Central memory CD4-positive, alpha-beta T cell (primary cell): ENCODE data around the gene XXYLT1.
A peak's percentile ranks its signal among the peaks of the same experiment; 100 is the strongest.
"Not testable (repeated sequence)": the region's sequence is repeated elsewhere in the genome, so short reads cannot be mapped to it uniquely, and the experiment has no call there.

ENCODE experiments used
- DNase-seq: peaks from one replicate; pipeline ENCODE4 v3.0.0; 2022

Gene XXYLT1

DNA sequence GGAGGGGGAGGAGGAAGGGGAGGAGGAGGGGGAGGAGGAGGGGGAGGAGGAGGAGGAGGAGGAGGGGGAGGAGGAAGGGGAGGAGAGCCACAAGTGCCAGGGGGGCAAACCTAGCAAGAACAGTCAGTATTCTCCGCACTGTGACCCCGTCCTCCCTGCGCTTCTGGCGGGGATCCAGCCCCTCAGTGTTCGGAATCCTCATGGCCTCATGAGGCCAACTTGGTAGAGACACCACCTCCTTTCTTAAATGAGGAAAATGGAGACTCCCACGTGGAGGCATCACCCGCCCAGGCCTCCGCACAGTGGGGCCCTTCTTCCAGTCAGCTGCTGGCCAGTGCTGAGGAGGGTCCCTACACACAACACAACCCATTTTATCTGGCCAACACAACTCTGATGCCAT lies 163.4 kb downstream of the XXYLT1 start:
- DNase-seq, result no peak

DNA sequence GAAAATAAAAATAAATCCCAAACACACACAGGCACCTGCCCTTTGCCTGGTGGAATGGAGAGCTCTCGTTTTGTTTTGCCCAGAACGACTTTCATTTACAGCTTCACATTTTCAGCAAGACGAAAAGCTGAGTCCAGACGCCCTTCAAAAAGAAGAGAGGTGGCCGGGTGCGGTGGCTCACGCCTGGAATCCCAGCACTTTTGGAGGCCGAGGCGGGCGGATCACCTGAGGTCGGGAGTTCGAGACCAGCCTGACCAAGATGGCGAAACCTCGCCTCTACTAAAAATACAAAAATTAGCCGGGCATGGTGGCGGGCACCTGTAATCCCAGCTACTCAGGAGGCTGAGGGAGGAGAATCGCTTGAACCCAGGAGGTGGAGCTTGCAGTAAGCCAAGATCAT lies 163.9 kb downstream of the XXYLT1 start:
- not testable (repeated sequence) for DNase-seq

DNA sequence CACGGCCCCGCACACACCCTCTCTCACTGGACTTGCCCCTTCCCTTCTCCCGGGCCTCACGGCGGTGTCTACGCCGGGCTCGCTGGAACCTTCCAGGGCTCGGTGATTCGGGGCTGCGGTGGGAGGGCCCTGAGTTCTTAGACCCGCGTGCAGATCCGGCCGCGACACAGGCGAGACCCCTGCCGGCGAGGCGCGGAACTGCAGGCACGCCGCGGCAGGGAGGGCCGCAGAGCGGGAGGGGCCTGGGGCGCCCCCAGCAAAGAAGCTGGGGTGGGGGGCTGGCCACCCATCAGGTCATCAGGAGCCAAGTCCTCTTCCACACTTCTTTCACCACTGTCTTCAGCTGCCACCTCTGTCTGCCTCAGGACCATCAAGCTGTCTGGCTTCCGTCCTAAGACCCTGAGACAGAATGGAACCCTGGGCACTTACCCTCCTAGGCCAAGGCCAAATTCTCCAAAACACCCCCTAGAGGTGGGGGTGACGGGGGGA lies 164.5 kb downstream of the XXYLT1 start:
- DNase-seq, result peak; percentile 56

DNA sequence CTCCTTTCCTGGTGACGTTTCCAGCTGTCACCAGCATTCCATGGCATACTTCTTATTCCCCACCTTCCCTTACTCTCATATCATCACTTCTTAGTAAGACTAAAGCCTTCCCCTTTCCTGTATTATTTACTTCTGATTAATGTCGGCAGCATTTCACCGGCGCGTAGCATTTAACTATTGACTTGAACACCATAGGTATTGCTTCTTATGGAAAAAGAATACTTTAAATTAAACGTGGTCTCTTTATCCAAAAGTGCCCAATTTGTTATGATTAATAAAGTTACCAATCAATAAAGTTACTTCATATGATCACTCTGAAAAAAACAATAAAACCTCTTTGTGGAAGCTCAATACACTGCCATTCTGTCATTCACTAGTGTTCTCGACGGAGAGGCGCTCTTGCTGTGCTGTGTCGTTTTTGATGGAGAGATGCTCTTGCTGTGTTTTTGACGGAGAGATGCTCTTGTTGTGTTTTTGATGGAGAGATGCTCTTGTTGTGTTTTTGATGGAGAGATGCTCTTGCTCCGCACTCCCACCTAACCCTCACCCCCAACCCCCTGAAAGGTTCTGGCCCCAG lies 165.0 kb downstream of the XXYLT1 start:
- DNase-seq, result no peak

DNA sequence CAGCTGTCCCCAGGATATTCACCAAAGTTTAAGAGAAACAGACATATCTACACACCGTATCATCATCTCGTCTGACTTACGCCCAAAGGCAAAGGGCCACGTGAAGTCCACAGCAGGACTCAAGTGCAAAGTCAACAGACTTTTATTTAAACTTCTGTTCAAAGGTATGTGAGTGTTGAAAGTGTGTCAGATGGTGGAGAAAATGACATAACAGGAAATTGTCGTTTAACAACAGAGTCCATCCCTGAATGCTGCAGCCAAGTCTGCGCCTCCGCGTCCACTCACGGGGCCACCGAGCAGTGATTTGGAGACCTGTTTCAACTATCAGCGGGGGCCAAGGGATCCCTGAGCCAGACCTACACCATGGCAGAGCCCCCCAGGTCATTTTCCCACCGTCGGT lies 165.6 kb downstream of the XXYLT1 start:
- DNase-seq, result no peak

DNA sequence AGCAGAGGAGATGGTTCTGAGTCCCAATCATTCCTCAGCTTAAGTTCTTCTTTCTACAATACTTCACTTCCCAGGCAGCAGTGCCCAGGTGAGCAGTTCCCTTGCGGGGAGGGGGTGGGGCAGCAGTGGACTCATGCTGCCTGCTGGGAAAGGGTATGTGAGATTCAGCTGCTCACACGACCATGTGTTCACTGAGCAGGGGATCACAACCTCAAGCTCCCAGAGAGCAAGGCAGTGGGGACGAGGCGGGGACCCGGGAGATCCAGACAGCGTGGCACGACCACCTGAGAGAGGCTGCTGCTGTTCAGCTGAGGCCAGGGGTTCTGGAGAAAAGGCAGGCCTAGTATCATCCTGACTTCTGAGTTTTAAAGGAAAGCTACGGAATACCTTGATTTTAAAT lies 166.6 kb downstream of the XXYLT1 start:
- no peak for DNase-seq

DNA sequence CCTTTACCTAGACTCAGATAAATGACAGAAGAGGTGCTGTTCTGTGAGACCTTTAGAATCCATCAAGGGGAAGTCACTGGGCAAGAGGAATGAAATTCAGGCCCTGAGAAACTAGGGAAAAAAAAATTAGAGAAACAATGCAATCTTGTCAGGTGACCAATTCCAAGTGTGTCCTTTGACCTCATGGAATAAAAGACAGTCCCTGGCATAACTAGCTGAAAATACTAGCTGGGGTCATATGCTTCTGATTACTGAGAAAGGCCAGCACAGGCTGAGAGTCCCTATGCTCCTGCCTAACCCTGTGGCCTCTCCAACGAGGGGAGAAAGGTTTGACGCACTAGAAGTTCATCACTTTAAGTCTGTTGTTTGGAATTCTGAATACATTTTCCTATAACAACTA lies 167.3 kb downstream of the XXYLT1 start:
- DNase-seq, result no peak

DNA sequence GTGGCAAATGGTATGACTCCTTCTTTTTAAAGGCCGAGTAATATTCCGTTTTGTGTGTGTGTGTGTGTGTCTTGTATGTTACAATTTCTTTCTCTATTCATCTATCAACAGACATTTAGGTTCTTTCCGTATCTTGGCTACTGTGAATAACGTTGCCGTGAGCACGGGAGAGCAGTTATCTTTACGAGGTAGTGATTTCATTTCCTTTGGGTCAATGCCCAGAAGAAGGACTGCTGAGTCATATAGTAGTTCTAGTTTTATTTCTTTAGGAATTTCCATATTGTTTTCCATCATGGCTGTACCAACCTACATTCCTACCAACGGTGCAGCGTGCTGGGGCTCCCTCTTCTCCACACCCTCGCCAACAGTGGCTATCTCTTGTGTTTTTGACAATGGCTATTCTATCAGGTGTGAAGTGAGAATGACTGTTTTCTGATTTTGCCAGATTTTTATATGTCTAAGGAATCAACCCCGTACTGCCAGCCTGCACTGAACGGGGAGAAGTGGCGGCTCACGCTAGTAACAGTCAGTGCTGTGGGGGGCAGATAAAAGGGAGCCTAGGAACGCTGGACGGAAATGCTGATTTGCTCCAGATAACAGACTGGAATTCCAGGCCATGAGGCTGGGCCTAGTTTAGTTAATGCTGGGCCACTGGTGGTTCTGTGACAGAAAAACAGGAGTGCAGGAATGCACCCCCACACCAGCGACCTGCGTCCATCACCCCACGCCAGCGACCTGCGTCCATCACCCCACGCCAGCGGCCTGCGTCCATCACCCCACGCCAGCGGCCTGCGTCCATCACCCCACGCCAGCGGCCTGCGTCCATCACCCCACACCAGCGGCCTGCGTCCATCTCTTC lies 168.1 kb downstream of the XXYLT1 start:
- DNase-seq, result no peak

DNA sequence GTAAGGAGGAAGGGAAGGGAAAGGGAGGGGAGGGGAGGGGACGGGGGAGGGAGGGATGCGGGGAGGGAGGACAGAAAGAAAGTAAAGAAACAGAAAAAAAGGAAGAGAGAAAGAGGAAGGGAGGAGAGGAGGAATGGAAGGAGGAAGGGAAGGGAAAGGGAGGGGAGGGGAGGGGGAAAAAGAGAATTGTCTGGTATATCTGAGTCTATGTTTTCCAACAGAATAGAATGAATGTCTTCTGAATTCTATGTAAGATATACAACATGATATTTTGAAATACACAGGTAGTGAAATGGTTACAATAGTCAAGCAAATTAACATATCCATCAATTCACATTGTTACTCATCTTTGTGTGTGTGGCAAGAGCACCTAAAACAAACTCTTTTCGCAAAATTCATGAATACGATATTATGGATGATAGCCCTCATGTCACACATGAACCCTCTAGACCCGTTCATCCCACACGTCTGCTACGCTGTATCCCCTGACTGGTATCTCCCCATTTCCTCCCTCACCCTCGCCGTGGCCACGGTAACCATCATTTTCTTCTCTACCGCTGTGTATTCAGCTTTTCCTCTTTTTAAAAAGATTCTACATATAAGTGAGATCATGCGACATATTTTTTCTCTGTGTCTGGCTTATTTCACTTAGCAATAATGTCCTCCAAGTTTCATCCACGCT lies 168.9 kb downstream of the XXYLT1 start:
- DNase-seq, result no peak

DNA sequence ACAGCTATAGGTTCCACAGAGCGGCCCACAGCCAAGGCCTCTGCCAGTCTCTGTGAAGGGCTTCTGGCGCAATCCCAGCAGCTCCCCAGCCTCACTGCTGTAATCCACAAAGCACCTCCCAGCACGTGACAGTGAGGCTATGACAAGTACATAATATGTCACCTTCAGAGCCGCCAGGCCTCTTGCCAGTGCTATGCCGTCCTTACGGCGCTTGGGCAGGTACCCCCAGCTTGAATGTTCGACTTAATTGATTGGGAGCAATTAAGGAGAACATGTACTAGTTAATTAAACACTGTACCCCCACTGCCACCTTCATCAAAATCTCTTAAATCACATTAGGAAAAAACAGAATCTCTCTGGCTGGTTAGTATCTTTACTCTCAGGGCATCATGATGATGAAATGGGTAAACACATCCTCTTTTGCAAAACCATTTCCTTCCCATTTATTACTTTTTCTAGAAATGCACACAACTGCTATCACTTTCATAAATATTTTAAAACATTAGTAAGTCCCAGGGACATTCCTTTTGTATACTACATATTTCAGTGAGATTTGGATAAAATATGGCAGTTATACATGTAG lies 169.9 kb downstream of the XXYLT1 start:
- DNase-seq, result no peak

DNA sequence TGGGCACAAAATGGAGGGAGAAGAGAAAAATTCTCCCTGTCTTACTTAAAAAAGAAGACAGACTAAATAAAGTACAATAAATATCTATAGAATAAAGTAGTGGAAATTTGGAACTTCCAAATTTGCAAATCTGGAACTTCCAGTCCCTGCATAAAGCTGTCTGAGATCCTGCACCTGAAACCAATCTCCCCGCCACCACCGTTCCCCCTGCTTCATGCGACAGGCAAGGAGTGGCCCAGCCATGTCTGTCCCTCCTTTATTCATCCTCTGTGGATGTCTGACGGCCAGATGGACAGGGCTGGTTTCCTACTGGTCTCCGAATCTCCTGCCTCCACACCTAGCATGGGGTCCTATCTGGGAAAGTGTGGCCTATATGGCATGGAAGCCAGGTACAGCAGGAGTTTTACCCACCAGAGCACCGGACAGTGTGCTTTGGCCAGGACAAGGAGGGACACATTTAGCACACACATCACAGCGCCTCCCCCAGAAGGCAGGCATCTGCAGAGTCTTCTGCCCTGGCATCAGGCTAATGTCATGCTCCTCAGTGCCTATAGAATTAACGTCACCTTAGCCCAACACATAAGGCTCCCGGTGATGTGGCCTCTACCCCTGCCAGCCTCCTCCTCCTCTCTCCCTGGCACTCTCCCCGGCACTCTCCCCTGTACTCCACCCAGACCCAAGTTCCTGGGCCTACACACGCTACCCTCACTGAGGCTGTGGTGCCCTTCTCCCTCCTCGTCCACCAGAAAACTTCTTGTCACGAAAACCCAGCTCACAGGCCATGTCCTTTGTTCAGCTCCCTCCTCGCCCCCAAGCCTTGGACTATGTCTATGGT lies 170.8 kb downstream of the XXYLT1 start:
- DNase-seq, result no peak

DNA sequence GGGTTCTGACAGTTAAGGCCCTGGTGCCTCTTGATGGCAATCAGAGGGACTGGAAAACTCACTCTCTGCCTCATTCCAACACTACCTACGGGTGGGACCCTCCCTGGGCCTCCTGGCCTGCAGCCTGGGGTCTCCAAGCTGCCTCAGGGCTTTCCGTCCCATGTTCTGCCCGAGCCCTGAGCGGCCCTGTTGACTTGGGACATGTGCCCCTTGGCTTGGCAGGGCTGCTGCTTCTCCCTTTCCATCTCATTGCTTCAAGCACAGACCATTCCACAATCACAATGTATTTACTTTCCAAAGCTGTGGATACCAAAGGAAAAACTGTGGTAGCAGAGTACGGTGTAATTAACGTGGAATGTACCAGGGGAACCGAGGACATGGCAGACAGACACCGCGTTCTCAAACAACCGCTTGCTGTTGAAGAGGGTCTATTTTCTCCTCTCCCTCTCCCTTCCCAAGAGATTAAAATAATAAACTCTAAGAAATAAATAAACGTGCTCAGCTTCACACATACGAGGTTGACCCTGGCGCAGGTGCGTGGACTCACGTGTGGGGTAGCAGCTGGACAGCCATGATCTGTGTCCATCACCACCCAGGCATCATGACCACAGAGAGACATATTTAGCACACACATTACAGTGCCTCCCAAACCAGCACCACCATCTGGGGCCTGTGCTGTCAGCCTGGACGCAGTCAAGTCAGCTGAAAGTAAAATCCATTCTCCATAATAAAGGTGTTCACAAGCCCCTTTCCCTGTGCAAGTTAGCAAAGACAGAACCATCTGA lies 172.0 kb downstream of the XXYLT1 start:
- DNase-seq, result no peak

DNA sequence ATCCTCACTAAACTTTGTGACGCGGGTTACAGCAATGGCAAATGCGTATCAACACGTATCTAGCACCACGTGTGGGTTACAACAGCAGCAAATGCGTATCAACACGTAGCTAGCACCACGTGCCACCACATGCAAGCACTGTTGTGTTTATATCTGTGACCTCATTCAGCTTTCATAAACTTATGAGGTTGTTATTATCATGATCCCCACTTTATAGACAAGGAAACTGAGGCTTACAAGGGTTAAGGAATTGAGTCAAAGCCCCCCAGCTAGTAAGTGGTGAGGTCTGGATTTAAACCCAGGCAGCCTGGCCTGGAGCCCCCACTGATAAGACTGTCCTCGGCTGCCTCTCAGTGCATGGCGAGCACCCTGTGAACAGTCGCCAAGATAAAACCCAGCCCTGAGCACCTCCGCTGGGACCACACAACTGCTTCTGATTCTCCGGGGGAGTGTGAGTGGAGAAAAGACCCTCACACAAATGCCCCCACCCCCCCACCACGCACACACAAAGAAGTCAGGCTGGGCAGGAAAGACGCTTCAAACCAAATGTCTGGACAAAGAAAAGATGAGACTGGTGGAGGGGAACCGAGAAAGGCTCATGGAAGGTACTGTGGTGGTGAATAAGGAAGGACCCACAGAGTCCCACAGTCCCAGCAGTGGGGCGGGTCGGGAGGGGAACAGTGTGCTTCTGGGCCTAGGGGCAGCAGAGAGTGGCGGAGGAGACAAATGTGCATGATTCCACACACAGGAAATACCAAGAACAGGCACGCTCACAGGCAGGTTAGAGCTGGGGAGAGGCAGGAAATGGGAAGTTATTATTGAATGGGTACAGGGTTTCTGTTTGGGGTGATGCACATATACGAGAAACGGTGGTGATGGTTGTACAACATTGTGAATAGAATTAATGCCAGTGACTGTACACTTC lies 173.4 kb downstream of the XXYLT1 start:
- DNase-seq, result no peak

DNA sequence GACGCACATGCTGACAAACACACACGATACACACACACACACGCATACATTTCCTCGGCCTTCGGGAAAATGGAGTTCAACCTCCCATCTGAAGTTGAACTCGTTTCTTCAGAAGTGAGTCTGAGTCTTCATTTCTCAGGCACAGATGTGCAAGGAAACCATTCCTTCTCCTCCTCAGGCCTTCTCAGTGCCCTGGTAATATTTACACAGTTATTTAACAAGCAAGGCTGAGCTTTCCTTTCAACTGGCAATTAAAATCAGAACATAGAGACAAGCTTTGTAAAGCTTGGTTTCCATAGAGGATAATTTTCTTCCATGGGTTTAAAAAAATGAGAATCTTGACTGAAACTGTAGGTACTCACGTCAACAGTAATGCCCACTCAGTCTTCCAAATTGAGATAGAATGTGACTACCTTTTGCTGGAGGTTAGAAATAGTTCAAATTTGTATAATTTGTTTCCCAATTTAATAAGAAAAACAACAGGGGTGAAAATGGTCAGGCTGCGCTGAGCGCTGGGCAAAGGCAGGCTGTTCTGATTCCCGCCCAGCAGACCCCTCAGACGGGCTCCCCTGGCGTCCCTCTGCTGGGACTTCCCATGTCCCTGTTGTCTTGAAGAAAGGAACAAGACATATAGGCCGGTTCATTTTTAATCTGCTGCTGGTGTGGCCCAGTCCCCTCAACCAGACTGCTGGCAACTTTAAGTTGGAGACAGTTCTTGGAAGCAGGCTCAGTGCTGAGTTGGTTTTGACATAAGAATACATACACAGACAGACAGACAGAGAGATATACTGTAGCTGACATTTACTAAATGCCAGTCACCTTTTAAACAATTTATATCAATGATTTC lies 174.3 kb downstream of the XXYLT1 start:
- DNase-seq, result no peak

DNA sequence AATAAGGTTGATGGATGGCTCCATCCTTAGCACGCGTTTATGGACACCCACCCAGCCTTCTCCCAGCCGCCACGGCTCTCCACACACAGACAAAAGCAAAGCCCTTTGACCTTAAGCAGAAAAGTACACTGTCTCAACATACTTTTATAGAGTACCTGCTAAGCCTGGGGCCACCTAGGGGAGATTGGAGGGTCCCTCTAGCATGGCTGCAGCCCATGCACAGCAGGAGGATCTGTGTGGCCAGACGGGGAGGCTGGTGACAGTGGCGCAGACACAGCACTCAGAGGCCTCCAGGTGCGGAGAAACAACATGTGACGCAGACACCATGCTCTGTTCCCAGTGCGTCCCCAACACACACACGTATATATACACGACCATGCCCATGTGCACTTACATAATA lies 174.9 kb downstream of the XXYLT1 start:
- DNase-seq, result no peak

DNA sequence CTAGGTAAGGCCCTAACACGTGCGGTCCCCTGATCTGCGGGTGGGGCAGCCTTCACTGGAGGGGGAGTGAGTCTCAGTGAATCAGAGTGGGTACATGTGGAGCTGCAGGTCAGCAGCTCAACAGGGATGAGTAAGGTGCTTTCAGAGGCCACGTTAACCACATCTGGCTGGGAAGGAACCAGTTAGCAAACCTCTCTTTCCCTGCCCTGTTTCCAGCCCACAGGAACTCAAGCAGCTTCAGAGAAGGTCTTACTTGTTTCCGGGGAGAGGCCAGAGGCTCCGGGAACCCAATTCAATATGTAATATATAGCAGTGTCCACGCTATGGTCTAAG lies 175.3 kb downstream of the XXYLT1 start:
- no peak for DNase-seq

DNA sequence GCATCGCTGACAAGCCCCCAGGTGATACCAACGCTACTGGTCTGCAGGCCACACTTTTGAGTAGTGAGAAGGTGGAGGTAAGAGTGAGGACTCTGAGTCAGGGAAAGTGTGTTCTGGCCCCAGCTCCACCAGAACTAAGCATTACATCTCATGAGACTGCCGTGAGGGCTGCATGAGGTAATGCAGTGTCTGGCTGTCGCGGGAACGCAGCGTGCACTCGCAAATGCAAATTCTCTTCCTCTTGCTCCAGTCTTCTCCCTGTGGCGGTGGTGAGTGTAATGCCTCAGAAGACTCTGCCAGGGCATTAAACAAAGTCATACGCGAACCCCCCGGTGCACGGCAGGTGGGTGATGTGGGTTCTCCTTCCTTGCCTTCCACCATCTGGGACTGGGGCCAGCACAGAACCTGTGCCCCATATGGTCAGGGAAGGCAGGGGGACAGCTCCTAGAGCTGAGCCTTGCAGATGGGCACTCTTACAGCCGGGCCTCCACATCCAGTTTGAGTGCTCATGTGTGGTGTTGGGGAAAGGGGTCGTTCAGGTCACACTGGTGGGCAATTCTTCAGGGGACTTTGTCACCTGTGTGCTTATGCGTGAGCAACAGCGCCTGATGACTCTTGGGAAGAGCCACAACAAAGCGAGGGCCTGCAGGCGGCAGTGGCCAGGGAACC lies 175.8 kb downstream of the XXYLT1 start:
- no peak for DNase-seq

DNA sequence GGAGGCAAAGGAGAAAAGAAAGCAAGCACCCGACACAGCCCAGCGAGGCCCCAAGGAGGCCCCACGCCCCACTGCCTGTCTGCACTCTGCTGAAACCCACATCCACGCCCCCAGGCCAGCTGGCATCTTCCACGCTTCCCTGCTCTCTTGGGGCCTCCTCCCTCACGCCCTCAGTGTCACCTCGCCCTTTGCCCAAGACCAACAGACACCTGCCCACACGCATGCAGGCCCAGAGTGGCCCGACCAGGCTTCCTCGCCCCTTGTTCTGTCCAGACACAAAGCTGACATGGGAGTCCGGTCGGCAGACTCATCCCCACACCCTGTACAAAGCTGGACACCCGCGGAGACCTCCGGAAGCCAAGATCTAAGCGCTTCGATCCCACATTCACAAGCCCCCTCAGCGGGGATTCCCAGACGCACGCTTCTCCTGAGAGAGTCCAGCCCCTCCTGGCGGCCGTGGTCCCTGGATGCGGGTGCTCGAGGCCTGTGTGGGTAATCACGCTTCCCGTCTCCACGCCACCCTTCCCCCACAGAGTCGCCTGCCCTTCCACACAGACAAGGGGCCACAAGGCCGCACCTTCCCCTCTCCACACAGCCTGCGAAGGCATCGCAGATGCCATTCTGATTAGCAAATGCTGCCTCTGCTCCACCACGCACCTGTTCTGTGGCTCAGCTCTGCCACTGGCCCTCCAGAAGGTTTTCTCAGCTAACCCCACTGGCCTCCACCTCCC lies 176.6 kb downstream of the XXYLT1 start:
- DNase-seq, result no peak
